SK-N-SH (cell line): ENCODE data around the gene SH2B2.

Source experiments
- EP300 ChIP-seq, 2 experiments: IDR thresholded peaks; 2 replicates each; pipeline versions ENCODE4 v1.4.0 to v1.6.1; 2012; ENCODE audit warnings: borderline replicate concordance in 1 of 2, low read depth in 1 of 2, low read length in 1 of 2
- POLR2AphosphoS5 ChIP-seq: IDR thresholded peaks from 2 replicates; pipeline ENCODE4 v1.6.1; 2012; ENCODE audit warnings: low read depth, low read length
- SIN3A ChIP-seq: IDR thresholded peaks from 2 replicates; pipeline ENCODE4 v1.6.1; 2012; ENCODE audit warnings: low read depth, mild to moderate bottlenecking, low read length, moderate library complexity, borderline replicate concordance
- TF ChIP-seq, protein P1 (sequence below): fragments of 150-350 bp; IDR thresholded peaks from 2 replicates; pipeline ENCODE4 v1.6.1; 2017; ENCODE audit warnings: antibody characterized with exemption, low read length, low read depth, borderline replicate concordance
- TF ChIP-seq, protein P2 (sequence below): fragments of 200-600 bp; sonication (generic); IDR thresholded peaks from 2 replicates; pipeline ENCODE4 v1.6.1; 2017; ENCODE audit warnings: antibody characterized with exemption, mild to moderate bottlenecking, moderate library complexity

DNA sequence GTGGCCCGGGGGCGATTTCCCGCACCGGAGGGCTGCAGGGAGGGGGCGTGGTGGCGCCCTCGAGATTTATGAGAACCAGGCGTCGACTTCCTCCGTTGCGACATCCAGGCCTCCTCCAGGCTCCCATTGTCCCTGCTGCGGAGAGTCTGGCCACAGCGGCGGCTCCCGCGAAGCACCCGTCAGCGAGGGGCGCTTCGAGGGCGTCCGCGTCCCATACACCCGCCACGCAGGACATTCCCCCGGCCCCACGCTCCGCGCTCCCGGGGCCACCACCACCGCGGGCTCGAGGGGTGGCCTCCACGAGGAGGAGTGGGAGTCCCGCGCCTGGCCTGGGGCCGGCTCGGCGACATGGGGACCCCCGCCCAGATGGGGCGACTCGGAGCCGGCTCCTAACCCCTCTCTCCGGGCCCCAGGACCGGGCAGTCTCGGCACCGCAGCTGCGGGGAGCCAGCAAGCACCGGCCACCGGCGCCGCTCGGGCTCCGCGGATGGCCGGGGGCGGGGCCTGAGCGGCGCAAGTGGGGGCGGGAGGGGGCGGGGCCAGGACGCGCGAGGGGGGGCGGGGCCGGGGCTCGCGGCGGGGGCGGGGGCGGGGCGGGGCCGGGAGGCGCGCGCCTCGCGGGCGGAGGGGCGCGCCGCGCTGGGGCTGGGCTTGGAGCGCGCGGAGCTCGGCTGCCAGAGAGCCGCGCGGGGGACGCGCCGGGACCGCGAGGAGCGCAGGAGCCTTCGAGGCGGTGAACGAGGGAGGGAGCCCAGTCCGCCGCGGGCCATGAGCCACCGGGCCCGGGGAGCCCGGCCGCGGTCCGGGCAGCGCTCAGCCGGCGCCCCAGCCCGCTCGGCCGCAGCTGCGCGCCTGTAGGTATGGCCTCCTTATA, at the start of gene SH2B2:
- TF ChIP-seq EP300 (IDR thresholded peaks at IDR 0.05; ENCODE audit: borderline replicate concordance in 1 of 2, low read depth in 1 of 2, low read length in 1 of 2): peak in 1 of 2 experiments; percentile 56; a peak in 1 of 4 replicates
- TF ChIP-seq, protein P1, sequence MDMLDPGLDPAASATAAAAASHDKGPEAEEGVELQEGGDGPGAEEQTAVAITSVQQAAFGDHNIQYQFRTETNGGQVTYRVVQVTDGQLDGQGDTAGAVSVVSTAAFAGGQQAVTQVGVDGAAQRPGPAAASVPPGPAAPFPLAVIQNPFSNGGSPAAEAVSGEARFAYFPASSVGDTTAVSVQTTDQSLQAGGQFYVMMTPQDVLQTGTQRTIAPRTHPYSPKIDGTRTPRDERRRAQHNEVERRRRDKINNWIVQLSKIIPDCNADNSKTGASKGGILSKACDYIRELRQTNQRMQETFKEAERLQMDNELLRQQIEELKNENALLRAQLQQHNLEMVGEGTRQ: no peak
- TF ChIP-seq SIN3A: no peak
- TF ChIP-seq POLR2AphosphoS5: peak; percentile 93
- TF ChIP-seq, protein P2, sequence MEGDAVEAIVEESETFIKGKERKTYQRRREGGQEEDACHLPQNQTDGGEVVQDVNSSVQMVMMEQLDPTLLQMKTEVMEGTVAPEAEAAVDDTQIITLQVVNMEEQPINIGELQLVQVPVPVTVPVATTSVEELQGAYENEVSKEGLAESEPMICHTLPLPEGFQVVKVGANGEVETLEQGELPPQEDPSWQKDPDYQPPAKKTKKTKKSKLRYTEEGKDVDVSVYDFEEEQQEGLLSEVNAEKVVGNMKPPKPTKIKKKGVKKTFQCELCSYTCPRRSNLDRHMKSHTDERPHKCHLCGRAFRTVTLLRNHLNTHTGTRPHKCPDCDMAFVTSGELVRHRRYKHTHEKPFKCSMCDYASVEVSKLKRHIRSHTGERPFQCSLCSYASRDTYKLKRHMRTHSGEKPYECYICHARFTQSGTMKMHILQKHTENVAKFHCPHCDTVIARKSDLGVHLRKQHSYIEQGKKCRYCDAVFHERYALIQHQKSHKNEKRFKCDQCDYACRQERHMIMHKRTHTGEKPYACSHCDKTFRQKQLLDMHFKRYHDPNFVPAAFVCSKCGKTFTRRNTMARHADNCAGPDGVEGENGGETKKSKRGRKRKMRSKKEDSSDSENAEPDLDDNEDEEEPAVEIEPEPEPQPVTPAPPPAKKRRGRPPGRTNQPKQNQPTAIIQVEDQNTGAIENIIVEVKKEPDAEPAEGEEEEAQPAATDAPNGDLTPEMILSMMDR: peak; percentile 13; the same call in 1 of the 2 replicates
